Endothelial cell of umbilical vein (primary cell): ENCODE measurements around the gene PRSS37. TPM values are rescaled to one million over a fixed set of nuclear protein-coding genes. Genes with fewer than 3 reads are reported as not detected.

Experiments
- BruUV-seq: library from RNA; stranded (reverse); fragments of 400-500 nt; replicated peaks from 2 replicates; lab custom pipeline; 2021; lab: Mats Ljungman, UMichigan
- CTCF ChIA-PET: fragments of 300-600, 350-600 bp; sonication (Branson Sonifier 250); formaldehyde crosslinking; loops from one replicate; lab custom pipeline; 2021; ENCODE audit warnings: antibody characterized with exemption, inconsistent platforms; lab: Charles Lee
- POLR2A ChIA-PET: fragments of 300-600, 350-600 bp; sonication (Branson Sonifier 250); formaldehyde crosslinking; loops from one replicate; lab custom pipeline; 2021; ENCODE audit warnings: antibody characterized with exemption, inconsistent platforms; lab: Charles Lee
- DNase-seq: peaks from one replicate; pipeline ENCODE4 v3.0.0-alpha.2; 2011; ENCODE audit warnings: low read depth, low spot score
- FAIRE-seq: peaks from 2 replicates; lab custom pipeline; 2011; peaks lifted over from hg19 to GRCh38; lab: Jason Lieb, UNC
- H2AFZ ChIP-seq: 2 replicates; pipeline ENCODE4 v1.6.0; 2012; ENCODE audit warnings: low read depth, low read length, control low read depth, inconsistent platforms
- H3K27ac ChIP-seq: 2 replicates; pipeline ENCODE4 v1.5.1; 2011; ENCODE audit warnings: low read depth, mild to moderate bottlenecking, control low read depth, low read length, moderate library complexity; ENCODE audit not compliant: insufficient read depth
- H3K27me3 ChIP-seq, 2 experiments: 2 replicates each; pipeline versions ENCODE4 v1.6.0 to v1.6.1; 2011; ENCODE audit warnings: low read length in 2 of 2, mixed read lengths in 1 of 2; ENCODE audit not compliant: control insufficient read depth in 2 of 2, insufficient read depth in 2 of 2
- H3K36me3 ChIP-seq, 2 experiments: 2 replicates in 1 of 2; 3 replicates in 1 of 2; pipeline ENCODE4 v1.5.1; 2011; ENCODE audit warnings: low read length in 2 of 2, mild to moderate bottlenecking in 1 of 2, moderate library complexity in 1 of 2; ENCODE audit not compliant: control insufficient read depth in 2 of 2, insufficient read depth in 2 of 2; ENCODE audit errors: extremely low read depth in 1 of 2
- H3K4me1 ChIP-seq: 3 replicates; pipeline ENCODE4 v1.5.1; 2011; ENCODE audit warnings: mild to moderate bottlenecking, low read length; ENCODE audit not compliant: control insufficient read depth, insufficient read depth; ENCODE audit errors: extremely low read depth
- H3K4me2 ChIP-seq: 2 replicates; pipeline ENCODE4 v1.6.1; 2011; ENCODE audit warnings: low read length, control low read depth, mixed read lengths; ENCODE audit not compliant: insufficient read depth
- H3K4me3 ChIP-seq, 3 experiments: fragments of 200-600 bp in 1 of 3; sonication (generic), shearing (Covaris generic) in 1 of 3; replicated peaks in 1 of 3; 2 replicates each; pipeline ENCODE4 v1.5.1; 2011 to 2016; ENCODE audit warnings: control low read depth in 3 of 3, low read length in 3 of 3, mild to moderate bottlenecking in 2 of 3, inconsistent platforms in 1 of 3, low read depth in 1 of 3, moderate library complexity in 1 of 3; ENCODE audit not compliant: insufficient read depth in 1 of 3
- H3K79me2 ChIP-seq: 2 replicates; pipeline ENCODE4 v1.6.0; 2012; ENCODE audit warnings: low read length, inconsistent platforms; ENCODE audit not compliant: control insufficient read depth, insufficient read depth
- H3K9ac ChIP-seq: replicated peaks from 2 replicates; pipeline ENCODE3; 2011; ENCODE audit warnings: low read length, control low read depth; ENCODE audit not compliant: insufficient read depth; ENCODE audit errors: extremely low read depth
- H3K9me1 ChIP-seq: replicated peaks from 3 replicates; pipeline ENCODE4 v1.6.0; 2011; ENCODE audit warnings: mild to moderate bottlenecking, low read length; ENCODE audit not compliant: control insufficient read depth, insufficient read depth; ENCODE audit errors: extremely low read depth
- H3K9me3 ChIP-seq: replicated peaks from 2 replicates; pipeline ENCODE4 v1.5.1; 2012; ENCODE audit warnings: low read length, inconsistent platforms; ENCODE audit not compliant: control insufficient read depth, insufficient read depth
- H4K20me1 ChIP-seq: replicated peaks from 2 replicates; pipeline ENCODE3; 2011; ENCODE audit warnings: mild to moderate bottlenecking, low read length; ENCODE audit not compliant: control insufficient read depth, insufficient read depth; ENCODE audit errors: extremely low read depth
- EZH2 ChIP-seq: IDR thresholded peaks from 2 replicates; pipeline ENCODE4 v1.6.1; 2012; ENCODE audit warnings: borderline replicate concordance, low read depth, mild to moderate bottlenecking, moderate library complexity, low read length, inconsistent platforms; ENCODE audit not compliant: severe bottlenecking
- FOS ChIP-seq: IDR thresholded peaks from 2 replicates; pipeline ENCODE4 v1.6.1; 2011; ENCODE audit warnings: mild to moderate bottlenecking, low read length, moderate library complexity, borderline replicate concordance; ENCODE audit not compliant: insufficient read depth
- GATA2 ChIP-seq: IDR thresholded peaks from 2 replicates; pipeline ENCODE4 v1.7.0; 2011; ENCODE audit warnings: low read depth, mild to moderate bottlenecking, moderate library complexity, mixed read lengths, low read length; ENCODE audit not compliant: insufficient read length, insufficient read depth
- JUN ChIP-seq: IDR thresholded peaks from 2 replicates; pipeline ENCODE4 v1.6.1; 2011; ENCODE audit warnings: borderline replicate concordance, low read depth; ENCODE audit not compliant: insufficient read length, insufficient read depth
- MAX ChIP-seq: IDR thresholded peaks from 2 replicates; pipeline ENCODE4 v1.6.1; 2011; ENCODE audit not compliant: insufficient read depth, insufficient read length
- MYC ChIP-seq: IDR thresholded peaks from one replicate; pipeline ENCODE4 v1.6.1; 2011; ENCODE audit warnings: mild to moderate bottlenecking, low read depth, low read length
- POLR2A ChIP-seq: IDR thresholded peaks from 2 replicates; pipeline ENCODE4 v1.6.1; 2012; ENCODE audit warnings: low read depth, mild to moderate bottlenecking, control low read depth, low read length
- POLR2AphosphoS5 ChIP-seq: IDR thresholded peaks from 2 replicates; pipeline ENCODE4 v1.6.1; 2012; ENCODE audit warnings: low read depth, mild to moderate bottlenecking, control low read depth, low read length, moderate library complexity; ENCODE audit not compliant: insufficient read depth
- dilution Hi-C: fragments of 300-500 bp; cut with MboI; formaldehyde crosslinking; loops from one replicate; pipeline ENCODE4 v1.15.0; 2019; ENCODE audit warnings: low sequenced_read_pairs; ENCODE audit not compliant: extremely low pct_ligation_motif_present
- intact Hi-C: fragments of 100-400 bp; cut with micrococcal nuclease; formaldehyde crosslinking; loops from one replicate; pipeline ENCODE4 v1.10.0; 2022
- polyA plus RNA-seq, 4 experiments: library from polyadenylated mRNA; depleted of rRNA in 3 of 4; stranded (reverse) in 3 of 4; unstranded in 1 of 4; fragments of >200 nt; gene quantifications; 2 replicates each; pipeline versions ENCODE4 v1.2.1 to v1.2.3, GENCODE V29; 2011 to 2012; ENCODE audit warnings: missing spikeins in 1 of 4
- total RNA-seq: library from RNA; stranded (reverse); gene quantifications from 2 replicates; pipeline ENCODE4 v1.2.3, GENCODE V29; 2021
- TF ChIP-seq, protein P1 (sequence below), 2 donors: IDR thresholded peaks; 1 replicate in 1 of 2; 2 replicates in 1 of 2; pipeline ENCODE4 v1.5.1; 2011; ENCODE audit warnings: low read length in 2 of 2, mild to moderate bottlenecking in 2 of 2, moderate library complexity in 2 of 2, control low read depth in 1 of 2, inconsistent platforms in 1 of 2, low read depth in 1 of 2; ENCODE audit not compliant: insufficient read depth in 1 of 2; ENCODE audit errors: extremely low read depth in 1 of 2

PRSS37 gene
- total and polyA plus RNA-seq, 2 donors (not counting 3 experiments of a cell fraction or from before 2014, with no cell fraction given) = not detected

DNA sequence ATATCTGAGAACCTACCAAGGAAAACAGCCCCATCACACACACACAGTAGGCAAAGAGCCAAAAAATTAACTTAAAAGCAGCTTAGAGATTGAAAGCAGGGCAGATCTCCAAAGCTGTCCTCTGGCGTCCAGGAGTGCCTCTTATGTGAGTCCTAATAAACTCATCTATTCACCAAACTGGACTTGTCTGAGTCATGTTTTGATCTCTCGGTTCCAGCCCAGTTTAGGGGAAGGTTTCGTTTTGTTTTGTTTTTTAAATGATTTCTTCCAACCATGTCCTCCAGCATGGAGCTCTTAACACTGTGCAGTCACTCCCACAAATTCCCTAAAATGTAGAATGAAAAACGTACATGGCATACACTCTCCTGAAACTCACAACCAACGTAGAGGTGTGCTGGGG lies 6.7 kb upstream of the PRSS37 start:
- intact Hi-C loops = no loop called here
- no TSS peak for BruUV-seq
- no peaks in the 10 kb centered on the region for H4K20me1 ChIP-seq
- TF ChIP-seq, protein P1, sequence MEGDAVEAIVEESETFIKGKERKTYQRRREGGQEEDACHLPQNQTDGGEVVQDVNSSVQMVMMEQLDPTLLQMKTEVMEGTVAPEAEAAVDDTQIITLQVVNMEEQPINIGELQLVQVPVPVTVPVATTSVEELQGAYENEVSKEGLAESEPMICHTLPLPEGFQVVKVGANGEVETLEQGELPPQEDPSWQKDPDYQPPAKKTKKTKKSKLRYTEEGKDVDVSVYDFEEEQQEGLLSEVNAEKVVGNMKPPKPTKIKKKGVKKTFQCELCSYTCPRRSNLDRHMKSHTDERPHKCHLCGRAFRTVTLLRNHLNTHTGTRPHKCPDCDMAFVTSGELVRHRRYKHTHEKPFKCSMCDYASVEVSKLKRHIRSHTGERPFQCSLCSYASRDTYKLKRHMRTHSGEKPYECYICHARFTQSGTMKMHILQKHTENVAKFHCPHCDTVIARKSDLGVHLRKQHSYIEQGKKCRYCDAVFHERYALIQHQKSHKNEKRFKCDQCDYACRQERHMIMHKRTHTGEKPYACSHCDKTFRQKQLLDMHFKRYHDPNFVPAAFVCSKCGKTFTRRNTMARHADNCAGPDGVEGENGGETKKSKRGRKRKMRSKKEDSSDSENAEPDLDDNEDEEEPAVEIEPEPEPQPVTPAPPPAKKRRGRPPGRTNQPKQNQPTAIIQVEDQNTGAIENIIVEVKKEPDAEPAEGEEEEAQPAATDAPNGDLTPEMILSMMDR (IDR thresholded peaks at IDR 0.05; ENCODE audit: extremely low read depth in 1 of 2, insufficient read depth in 1 of 2, low read depth in 1 of 2, low read length in 2 of 2) = no peak
- TF ChIP-seq FOS (no peak), MAX (no peak), GATA2 (no peak), JUN (no peak), POLR2A (no peak), EZH2 (no peak), POLR2AphosphoS5 (no peak), MYC (no peak)
- ChIA-PET CTCF (no interaction called here), POLR2A (no interaction called here)
- no peak overlapping the region for H2AFZ ChIP-seq
- H3K79me2 ChIP-seq = no peaks in the 10 kb centered on the region
- H3K4me2 ChIP-seq = no peak overlapping the region
- H3K27me3 ChIP-seq = no peaks in the 10 kb centered on the region
- no peak overlapping the region for H3K27ac ChIP-seq
- H3K4me1 ChIP-seq = no peaks in the 10 kb centered on the region
- no peak overlapping the region for H3K9ac ChIP-seq
- H3K9me3 ChIP-seq = no peaks in the 10 kb centered on the region
- no peak for DNase-seq
- no peaks in the 10 kb centered on the region for H3K36me3 ChIP-seq
- no peak overlapping the region for H3K4me3 ChIP-seq
- dilution Hi-C loops = no loop called here
- FAIRE-seq = no peak
- no peaks in the 10 kb centered on the region for H3K9me1 ChIP-seq
